22Rv1 (cell line): ENCODE data around the gene ZFYVE28.

Experiments used
- CTCF ChIP-seq: fragments of 450-650 bp; IDR thresholded peaks from 2 replicates; pipeline ENCODE4 v1.5.1; 2017; ENCODE audit warnings: mild to moderate bottlenecking
- ZFX ChIP-seq: fragments of 450-650 bp; IDR thresholded peaks from 2 replicates; pipeline ENCODE4 v1.6.1; 2017; ENCODE audit warnings: antibody characterized with exemption, borderline replicate concordance

GRCh38 chr4:2412534-2412884 lies 5.9 kb downstream of the ZFYVE28 start:
- TF ChIP-seq CTCF, result no peak
- no peak for TF ChIP-seq ZFX
